Caco-2 (cell line): ENCODE results near the gene AHNAK2. TPM values are rescaled to one million over a fixed set of nuclear protein-coding genes. Genes with fewer than 3 reads are reported as not detected.

Source experiments
- BruUV-seq: library from RNA; stranded (reverse); fragments of 400-500 nt; replicated peaks from 2 replicates; lab custom pipeline; 2021; lab: Mats Ljungman, UMichigan
- CTCF ChIA-PET: fragments of 300-600 bp; sonication (Branson Sonifier 250); formaldehyde crosslinking; loops from one replicate; lab custom pipeline; 2022; ENCODE audit warnings: antibody characterized with exemption; lab: Charles Lee
- POLR2A ChIA-PET: fragments of 300-600 bp; sonication (Branson Sonifier 250); formaldehyde crosslinking; loops from one replicate; lab custom pipeline; 2022; ENCODE audit warnings: antibody characterized with exemption; lab: Charles Lee
- DNase-seq, 2 experiments: peaks; one replicate each; pipeline versions ENCODE4 v3.0.0 to v3.0.0-alpha.2; 2020 to 2022
- H3K27me3 ChIP-seq: replicated peaks from 2 replicates; pipeline ENCODE4 v1.6.0; 2011; ENCODE audit warnings: low read length; ENCODE audit not compliant: control insufficient read depth, insufficient read depth
- H3K36me3 ChIP-seq: 2 replicates; pipeline ENCODE4 v1.5.1; 2011; ENCODE audit warnings: low read length; ENCODE audit not compliant: control insufficient read depth, insufficient read depth
- H3K4me1 ChIP-seq: fragments of 250-450 bp; sonication (Bioruptor Pico); 2 replicates; pipeline ENCODE4 v1.5.1; 2020; ENCODE audit warnings: mild to moderate bottlenecking
- H3K4me3 ChIP-seq: 2 replicates; pipeline ENCODE4 v1.5.1; 2011; ENCODE audit warnings: low read depth, mild to moderate bottlenecking, control low read depth, low read length
- H3K9me3 ChIP-seq: fragments of 250-450 bp; sonication (Bioruptor Pico); 2 replicates; pipeline ENCODE4 v1.5.1; 2020; ENCODE audit warnings: mild to moderate bottlenecking, moderate library complexity
- H3K27ac Mint-ChIP-seq: one replicate; pipeline ENCODE4 v1.8.0; 2022; ENCODE audit warnings: mixed read lengths; ENCODE audit not compliant: unreplicated experiment
- H3K27me3 Mint-ChIP-seq: one replicate; pipeline ENCODE4 v1.8.0; 2022; ENCODE audit warnings: mixed read lengths; ENCODE audit not compliant: insufficient read depth, unreplicated experiment
- H3K36me3 Mint-ChIP-seq: one replicate; pipeline ENCODE4 v1.8.0; 2022; ENCODE audit warnings: mild to moderate bottlenecking, mixed read lengths; ENCODE audit not compliant: insufficient read depth, unreplicated experiment
- H3K4me1 Mint-ChIP-seq: one replicate; pipeline ENCODE4 v1.8.0; 2022; ENCODE audit warnings: low read depth, mixed read lengths; ENCODE audit not compliant: unreplicated experiment
- H3K4me3 Mint-ChIP-seq: one replicate; pipeline ENCODE4 v1.8.0; 2022; ENCODE audit warnings: mild to moderate bottlenecking, moderate library complexity, mixed read lengths; ENCODE audit not compliant: unreplicated experiment
- H3K9me3 Mint-ChIP-seq: one replicate; pipeline ENCODE4 v1.8.0; 2022; ENCODE audit warnings: mixed read lengths; ENCODE audit not compliant: unreplicated experiment
- CTCF ChIP-seq, 2 experiments: fragments of 200-600 bp in 1 of 2; IDR thresholded peaks; 1 replicate in 1 of 2; 2 replicates in 1 of 2; pipeline versions ENCODE4 v1.5.1 to v1.8.0; 2011 to 2022; ENCODE audit warnings: antibody characterized with exemption in 1 of 2, control low read depth in 1 of 2, inconsistent platforms in 1 of 2, low read depth in 1 of 2, low read length in 1 of 2, mild to moderate bottlenecking in 1 of 2, moderate library complexity in 1 of 2; ENCODE audit not compliant: insufficient read depth in 1 of 2, severe bottlenecking in 1 of 2, unreplicated experiment in 1 of 2
- intact Hi-C: fragments of 100-400 bp; cut with micrococcal nuclease; formaldehyde crosslinking; loops from one replicate; pipeline ENCODE4 v1.10.0; 2022; ENCODE audit not compliant: unreplicated experiment
- total RNA-seq: library from RNA; stranded (reverse); gene quantifications from 2 replicates; pipeline ENCODE4 v1.2.3, GENCODE V29; 2022

AHNAK2 gene
- total RNA-seq, 1 experiment from 2014 or later = 0.77 TPM

GRCh38 chr14:104979758-104980610 is 1.8 kb upstream of the AHNAK2 start:
- Mint-ChIP-seq H3K4me1 (peaks cover 7% of the 10 kb centered on the region), H3K27me3 (peaks cover 2% of the 10 kb centered on the region), H3K4me3 (no peak overlapping the region), H3K27ac (no peak overlapping the region), H3K36me3 (no peaks in the 10 kb centered on the region), H3K9me3 (no peaks in the 10 kb centered on the region)
- H3K9me3 ChIP-seq = no peaks in the 10 kb centered on the region
- no peaks in the 10 kb centered on the region for H3K27me3 ChIP-seq
- DNase-seq = no peak
- no peaks in the 10 kb centered on the region for H3K36me3 ChIP-seq
- H3K4me3 ChIP-seq = no peak overlapping the region
- no peak for TF ChIP-seq CTCF (IDR thresholded peaks at IDR 0.05; ENCODE audit: insufficient read depth in 1 of 2, low read depth in 1 of 2, low read length in 1 of 2, severe bottlenecking in 1 of 2, unreplicated experiment in 1 of 2)
- no TSS peak for BruUV-seq
- peaks cover 13% of the 10 kb centered on the region for H3K4me1 ChIP-seq
- CTCF ChIA-PET = no interaction called here
- intact Hi-C loops = loop anchor here (5.0 kb wide), 1 partner anchor 507 kb away; the partner anchor contains the start of gene CRIP1
- POLR2A ChIA-PET = no interaction called here

GRCh38 chr14:104978746-104979691 is 845 bp upstream of the AHNAK2 start:
- H3K27me3 Mint-ChIP-seq = peaks cover 2% of the 10 kb centered on the region
- H3K27ac Mint-ChIP-seq = no peak overlapping the region
- Histone ChIP-seq H3K27me3 (no peaks in the 10 kb centered on the region), H3K4me3 (peak overlapping the region; percentile 34), H3K9me3 (no peaks in the 10 kb centered on the region), H3K36me3 (no peaks in the 10 kb centered on the region), H3K4me1 (peaks cover 13% of the 10 kb centered on the region)
- peak overlapping the region; percentile 63 for H3K4me3 Mint-ChIP-seq
- H3K36me3 Mint-ChIP-seq = no peaks in the 10 kb centered on the region
- POLR2A ChIA-PET = interaction anchor here (0.6 to 1.0 kb wide), 2 partner anchors 37 to 42 kb away, joined by 4 read pairs; partner anchors contain the start of gene CDCA4
- DNase-seq = peak in 1 of 2 experiments; percentile 24
- H3K4me1 Mint-ChIP-seq = peaks cover 7% of the 10 kb centered on the region
- TF ChIP-seq CTCF (IDR thresholded peaks at IDR 0.05; ENCODE audit: insufficient read depth in 1 of 2, low read depth in 1 of 2, low read length in 1 of 2, severe bottlenecking in 1 of 2, unreplicated experiment in 1 of 2) = no peak
- H3K9me3 Mint-ChIP-seq = no peaks in the 10 kb centered on the region
- BruUV-seq = no TSS peak
- intact Hi-C loops = loop anchor here (5.0 kb wide), 1 partner anchor 508 kb away; the partner anchor contains the start of gene CRIP1
- CTCF ChIA-PET = interaction anchor here (1.0 kb wide), 1 partner anchor 67 kb away, joined by 6 read pairs; no protein-coding TSS in a partner anchor
